Type B pancreatic cell (in vitro differentiated cells): ENCODE measurements around the gene PFKFB3. TPM values are rescaled to one million over a fixed set of nuclear protein-coding genes. Genes with fewer than 3 reads are reported as not detected.
"Not testable (repeated sequence)": the region's sequence is repeated elsewhere in the genome, so short reads cannot be mapped to it uniquely, and the experiment has no call there.

Experiments
- DNase-seq: peaks from one replicate; pipeline ENCODE4 v3.0.0; 2021; ENCODE audit warnings: mixed read lengths; ENCODE audit not compliant: unreplicated experiment; ENCODE audit errors: extremely low spot score
- H3K27ac Mint-ChIP-seq: 2 replicates; pipeline ENCODE4 v1.8.0; 2021; ENCODE audit warnings: mild to moderate bottlenecking, mixed read lengths
- H3K27me3 Mint-ChIP-seq: 2 replicates; pipeline ENCODE4 v1.8.0; 2021; ENCODE audit warnings: mixed read lengths
- H3K36me3 Mint-ChIP-seq: 2 replicates; pipeline ENCODE4 v1.8.0; 2021; ENCODE audit warnings: mixed read lengths
- H3K4me1 Mint-ChIP-seq: one replicate; pipeline ENCODE4 v1.8.0; 2021; ENCODE audit warnings: mixed read lengths; ENCODE audit not compliant: unreplicated experiment
- H3K4me3 Mint-ChIP-seq: 2 replicates; pipeline ENCODE4 v1.8.0; 2021; ENCODE audit warnings: mild to moderate bottlenecking, mixed read lengths
- H3K9me3 Mint-ChIP-seq: 2 replicates; pipeline ENCODE4 v1.8.0; 2021; ENCODE audit warnings: mixed read lengths
- total RNA-seq: library from RNA; stranded (reverse); gene quantifications from 2 replicates; pipeline ENCODE4 v1.2.1, GENCODE V29; 2021; ENCODE audit warnings: low replicate concordance
- TF ChIP-seq, protein P1 (sequence below): fragments of 200-600 bp; sonication (generic); conservative IDR thresholded peaks from 2 replicates; pipeline ENCODE4 v1.5.0; 2021; ENCODE audit warnings: antibody characterized with exemption, mild to moderate bottlenecking

The PFKFB3 gene
- total RNA-seq, 1 donor from 2014 or later = 30.2 TPM

DNA sequence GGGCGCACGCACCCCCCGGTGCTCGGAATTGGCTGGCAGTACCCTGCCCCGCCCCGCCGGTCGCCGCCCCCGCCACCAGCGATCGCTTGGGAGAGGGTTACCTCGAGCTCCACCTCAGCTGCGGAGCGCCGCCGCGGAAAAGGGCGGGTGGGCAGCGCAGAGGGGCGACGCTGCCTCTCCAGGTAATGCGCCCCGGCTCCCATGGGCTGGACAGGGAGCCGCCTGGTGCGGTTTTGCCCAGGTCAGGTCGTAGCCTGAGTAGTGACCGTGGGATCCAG, 1.3 kb downstream of the PFKFB3 start:
- no peak for DNase-seq
- H3K4me3 Mint-ChIP-seq = peak overlapping the region; percentile 94
- no peak overlapping the region for H3K27ac Mint-ChIP-seq
- H3K4me1 Mint-ChIP-seq = peaks cover 11% of the 10 kb centered on the region
- peaks cover 35% of the 10 kb centered on the region for H3K27me3 Mint-ChIP-seq
- TF ChIP-seq, protein P1, sequence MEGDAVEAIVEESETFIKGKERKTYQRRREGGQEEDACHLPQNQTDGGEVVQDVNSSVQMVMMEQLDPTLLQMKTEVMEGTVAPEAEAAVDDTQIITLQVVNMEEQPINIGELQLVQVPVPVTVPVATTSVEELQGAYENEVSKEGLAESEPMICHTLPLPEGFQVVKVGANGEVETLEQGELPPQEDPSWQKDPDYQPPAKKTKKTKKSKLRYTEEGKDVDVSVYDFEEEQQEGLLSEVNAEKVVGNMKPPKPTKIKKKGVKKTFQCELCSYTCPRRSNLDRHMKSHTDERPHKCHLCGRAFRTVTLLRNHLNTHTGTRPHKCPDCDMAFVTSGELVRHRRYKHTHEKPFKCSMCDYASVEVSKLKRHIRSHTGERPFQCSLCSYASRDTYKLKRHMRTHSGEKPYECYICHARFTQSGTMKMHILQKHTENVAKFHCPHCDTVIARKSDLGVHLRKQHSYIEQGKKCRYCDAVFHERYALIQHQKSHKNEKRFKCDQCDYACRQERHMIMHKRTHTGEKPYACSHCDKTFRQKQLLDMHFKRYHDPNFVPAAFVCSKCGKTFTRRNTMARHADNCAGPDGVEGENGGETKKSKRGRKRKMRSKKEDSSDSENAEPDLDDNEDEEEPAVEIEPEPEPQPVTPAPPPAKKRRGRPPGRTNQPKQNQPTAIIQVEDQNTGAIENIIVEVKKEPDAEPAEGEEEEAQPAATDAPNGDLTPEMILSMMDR = no peak
- no peaks in the 10 kb centered on the region for H3K9me3 Mint-ChIP-seq
- H3K36me3 Mint-ChIP-seq = peaks cover 6% of the 10 kb centered on the region

DNA sequence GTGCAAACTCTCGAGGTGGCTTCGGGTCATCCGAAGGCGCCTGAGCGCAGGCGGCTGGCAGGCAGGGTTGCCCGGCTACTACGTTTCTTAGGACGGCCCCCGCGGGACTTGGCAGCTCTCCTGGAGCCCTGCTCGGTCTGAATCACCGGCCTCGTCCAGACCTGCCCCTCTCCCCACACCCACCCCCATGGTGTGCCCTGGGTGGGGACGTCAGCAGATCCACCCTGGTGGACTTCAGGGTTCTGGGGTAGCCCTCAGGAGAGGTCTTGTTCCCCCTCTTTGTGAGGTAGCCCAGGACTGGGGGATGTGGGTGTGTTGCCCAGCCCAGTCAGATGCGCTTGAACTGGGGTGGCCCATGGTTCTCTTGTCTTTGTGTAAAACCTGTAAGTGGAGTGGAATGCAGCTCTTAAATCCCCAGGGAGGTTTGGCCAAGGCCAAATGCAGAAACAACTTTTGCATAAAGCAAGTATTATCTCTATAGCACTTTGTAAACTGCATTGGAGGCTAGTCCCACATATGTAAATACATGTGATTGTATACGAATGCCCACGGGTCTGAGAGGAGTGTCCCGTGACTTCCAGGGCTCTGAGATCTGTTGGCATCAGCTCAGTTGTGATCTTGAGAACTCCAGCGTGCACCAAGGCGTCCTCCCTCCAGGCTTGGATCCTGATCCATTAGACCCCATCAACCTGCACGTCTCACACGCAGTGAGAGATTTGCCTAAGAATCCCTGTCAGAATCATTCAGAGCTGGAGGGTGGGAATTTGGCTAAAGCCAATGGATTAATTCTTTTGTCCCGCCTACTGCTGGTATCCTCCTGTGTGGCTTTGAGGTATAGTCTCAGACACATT, 1.8 kb downstream of the PFKFB3 start:
- H3K4me3 Mint-ChIP-seq = peak overlapping the region; percentile 86
- H3K27me3 Mint-ChIP-seq = peaks cover 32% of the 10 kb centered on the region
- H3K9me3 Mint-ChIP-seq = no peaks in the 10 kb centered on the region
- H3K4me1 Mint-ChIP-seq = peaks cover 11% of the 10 kb centered on the region
- TF ChIP-seq, protein P1 = no peak
- H3K36me3 Mint-ChIP-seq = peaks cover 6% of the 10 kb centered on the region
- no peak for DNase-seq
- H3K27ac Mint-ChIP-seq = peak overlapping the region; percentile 34

DNA sequence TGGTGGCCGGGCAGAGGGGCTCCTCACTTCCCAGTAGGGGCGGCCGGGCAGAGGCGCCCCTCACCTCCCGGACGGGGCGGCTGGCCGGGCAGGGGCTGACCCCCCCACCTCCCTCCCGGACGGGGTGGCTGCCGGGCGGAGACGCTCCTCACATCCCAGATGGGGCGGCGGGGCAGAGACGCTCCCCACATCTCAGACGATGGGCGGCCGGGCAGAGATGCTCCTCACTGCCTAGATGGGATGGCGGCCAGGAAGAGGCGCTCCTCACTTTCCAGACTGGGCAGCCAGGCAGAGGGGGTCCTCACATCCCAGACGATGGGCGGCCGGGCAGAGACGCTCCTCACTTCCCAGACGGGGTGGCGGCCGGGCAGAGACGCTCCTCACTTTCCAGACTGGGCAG, 3.8 kb downstream of the PFKFB3 start:
- H3K27ac Mint-ChIP-seq, DNase-seq, H3K36me3 Mint-ChIP-seq, H3K9me3 Mint-ChIP-seq, H3K4me3 Mint-ChIP-seq: not testable (repeated sequence)
- Mint-ChIP-seq H3K27me3 (peaks cover 20% of the 10 kb centered on the region), H3K4me1 (peaks cover 18% of the 10 kb centered on the region)

DNA sequence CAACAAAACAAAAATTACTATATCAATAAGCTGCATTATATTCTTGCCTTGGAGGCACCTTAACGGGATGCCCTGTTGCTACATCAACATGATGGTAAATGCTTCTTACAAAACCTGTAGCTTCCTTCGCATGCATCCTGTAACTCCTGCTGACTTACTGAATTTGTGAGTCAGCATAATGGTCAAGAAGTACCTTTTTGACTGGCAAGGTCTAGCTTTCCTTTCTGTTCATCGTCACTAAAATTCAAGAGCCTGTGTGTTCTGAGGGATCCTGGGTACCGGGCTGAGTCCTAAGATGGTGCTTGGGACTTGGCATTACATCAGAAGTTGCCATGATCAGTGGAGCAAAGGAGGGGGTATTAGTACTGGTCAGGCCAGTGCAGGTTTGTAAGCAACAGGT, 4.9 kb downstream of the PFKFB3 start:
- Mint-ChIP-seq H3K9me3 (no peaks in the 10 kb centered on the region), H3K4me3 (no peak overlapping the region), H3K27me3 (peaks cover 11% of the 10 kb centered on the region), H3K36me3 (peaks cover 6% of the 10 kb centered on the region), H3K27ac (no peak overlapping the region), H3K4me1 (peaks cover 26% of the 10 kb centered on the region)
- TF ChIP-seq, protein P1 = no peak
- DNase-seq = no peak

DNA sequence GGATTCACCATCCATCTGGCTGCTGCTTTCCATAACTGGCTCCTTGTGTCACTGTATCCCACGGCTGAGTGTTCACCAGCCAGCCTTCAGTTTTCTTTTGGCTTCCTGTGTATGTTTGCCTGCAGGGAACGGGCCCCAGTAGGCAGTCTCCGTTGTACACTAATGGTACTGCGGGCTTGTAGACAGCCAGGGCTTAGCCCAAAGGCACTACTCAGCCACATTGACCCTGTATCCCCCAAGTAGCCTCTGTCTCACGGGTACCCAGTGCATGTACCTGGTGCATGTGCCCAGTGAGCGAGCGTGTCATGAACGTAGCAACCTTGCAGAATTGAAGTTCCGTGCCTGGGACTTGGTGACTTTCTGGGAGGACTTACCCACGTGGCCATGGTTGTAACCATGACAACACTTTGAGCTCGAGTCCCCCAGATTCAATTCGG, 6.1 kb downstream of the PFKFB3 start:
- Mint-ChIP-seq H3K27ac (no peak overlapping the region), H3K9me3 (no peaks in the 10 kb centered on the region), H3K36me3 (peaks cover 11% of the 10 kb centered on the region), H3K27me3 (peaks cover 8% of the 10 kb centered on the region), H3K4me3 (peak overlapping the region; percentile 22), H3K4me1 (peaks cover 26% of the 10 kb centered on the region)
- TF ChIP-seq, protein P1 = no peak
- DNase-seq = no peak

DNA sequence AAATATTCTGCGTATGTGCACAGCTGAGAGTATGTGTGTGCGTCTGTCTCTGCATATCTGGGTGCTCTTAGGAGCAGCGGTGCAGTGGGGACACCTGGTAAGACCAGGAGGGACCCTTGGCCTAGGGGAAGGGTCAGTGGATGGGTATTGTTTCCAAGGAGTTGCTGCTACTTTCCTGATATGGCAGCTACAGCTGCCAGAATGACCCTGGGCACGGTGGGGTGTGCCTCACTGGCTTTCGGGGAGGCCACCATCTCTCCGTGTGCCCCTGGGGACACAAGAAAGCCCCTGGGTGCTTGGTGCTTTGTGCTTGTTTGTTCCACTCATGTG, 8.6 kb downstream of the PFKFB3 start:
- no peak for DNase-seq
- Mint-ChIP-seq H3K4me3 (no peak overlapping the region), H3K4me1 (peaks cover 19% of the 10 kb centered on the region), H3K9me3 (no peaks in the 10 kb centered on the region), H3K36me3 (peaks cover 9% of the 10 kb centered on the region), H3K27ac (no peak overlapping the region), H3K27me3 (no peaks in the 10 kb centered on the region)
- TF ChIP-seq, protein P1 = no peak
